ENCODE measurements around the gene ZFYVE26.

ZFYVE26 gene

GRCh38 chr14:67852926-67853604, 36.7 kb upstream of the ZFYVE26 start:
- in situ Hi-C loops (cut with HindIII; ENCODE audit: low sequenced_read_pairs): no loop called here
- TF ChIP-seq, protein P1, sequence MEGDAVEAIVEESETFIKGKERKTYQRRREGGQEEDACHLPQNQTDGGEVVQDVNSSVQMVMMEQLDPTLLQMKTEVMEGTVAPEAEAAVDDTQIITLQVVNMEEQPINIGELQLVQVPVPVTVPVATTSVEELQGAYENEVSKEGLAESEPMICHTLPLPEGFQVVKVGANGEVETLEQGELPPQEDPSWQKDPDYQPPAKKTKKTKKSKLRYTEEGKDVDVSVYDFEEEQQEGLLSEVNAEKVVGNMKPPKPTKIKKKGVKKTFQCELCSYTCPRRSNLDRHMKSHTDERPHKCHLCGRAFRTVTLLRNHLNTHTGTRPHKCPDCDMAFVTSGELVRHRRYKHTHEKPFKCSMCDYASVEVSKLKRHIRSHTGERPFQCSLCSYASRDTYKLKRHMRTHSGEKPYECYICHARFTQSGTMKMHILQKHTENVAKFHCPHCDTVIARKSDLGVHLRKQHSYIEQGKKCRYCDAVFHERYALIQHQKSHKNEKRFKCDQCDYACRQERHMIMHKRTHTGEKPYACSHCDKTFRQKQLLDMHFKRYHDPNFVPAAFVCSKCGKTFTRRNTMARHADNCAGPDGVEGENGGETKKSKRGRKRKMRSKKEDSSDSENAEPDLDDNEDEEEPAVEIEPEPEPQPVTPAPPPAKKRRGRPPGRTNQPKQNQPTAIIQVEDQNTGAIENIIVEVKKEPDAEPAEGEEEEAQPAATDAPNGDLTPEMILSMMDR (IDR thresholded peaks at IDR 0.05; ENCODE audit: low read depth, low read length, missing control alignments): no peak
- no peak for DNase-seq (ENCODE audit: low read depth)
- no peak overlapping the region for H3K4me3 ChIP-seq (ENCODE audit: low read depth, low read length)

- TF ChIP-seq, protein P1 (IDR thresholded peaks at IDR 0.05; ENCODE audit: low read depth, low read length, missing control alignments): no peak
- no peak overlapping the region for H3K4me3 ChIP-seq (ENCODE audit: low read depth, low read length)
- in situ Hi-C loops (cut with HindIII; ENCODE audit: low sequenced_read_pairs): no loop called here
- no peak for DNase-seq (ENCODE audit: low read depth)
These were observed 35.5 kb upstream of the ZFYVE26 start for GRCh38 chr14:67851785-67852410.

GRCh38 chr14:67850066-67850830, 33.9 kb upstream of the ZFYVE26 start:
- no peak overlapping the region for H3K4me3 ChIP-seq (ENCODE audit: low read depth, low read length)
- TF ChIP-seq, protein P1 (IDR thresholded peaks at IDR 0.05; ENCODE audit: low read depth, low read length, missing control alignments): no peak
- no peak for DNase-seq (ENCODE audit: low read depth)
- in situ Hi-C loops (cut with HindIII; ENCODE audit: low sequenced_read_pairs): no loop called here

GRCh38 chr14:67846029-67846610, 29.7 kb upstream of the ZFYVE26 start:
- in situ Hi-C loops (cut with HindIII; ENCODE audit: low sequenced_read_pairs): no loop called here
- no peak for DNase-seq (ENCODE audit: low read depth)
- TF ChIP-seq, protein P1 (IDR thresholded peaks at IDR 0.05; ENCODE audit: low read depth, low read length, missing control alignments): no peak
- H3K4me3 ChIP-seq (ENCODE audit: low read depth, low read length): no peak overlapping the region

DNA sequence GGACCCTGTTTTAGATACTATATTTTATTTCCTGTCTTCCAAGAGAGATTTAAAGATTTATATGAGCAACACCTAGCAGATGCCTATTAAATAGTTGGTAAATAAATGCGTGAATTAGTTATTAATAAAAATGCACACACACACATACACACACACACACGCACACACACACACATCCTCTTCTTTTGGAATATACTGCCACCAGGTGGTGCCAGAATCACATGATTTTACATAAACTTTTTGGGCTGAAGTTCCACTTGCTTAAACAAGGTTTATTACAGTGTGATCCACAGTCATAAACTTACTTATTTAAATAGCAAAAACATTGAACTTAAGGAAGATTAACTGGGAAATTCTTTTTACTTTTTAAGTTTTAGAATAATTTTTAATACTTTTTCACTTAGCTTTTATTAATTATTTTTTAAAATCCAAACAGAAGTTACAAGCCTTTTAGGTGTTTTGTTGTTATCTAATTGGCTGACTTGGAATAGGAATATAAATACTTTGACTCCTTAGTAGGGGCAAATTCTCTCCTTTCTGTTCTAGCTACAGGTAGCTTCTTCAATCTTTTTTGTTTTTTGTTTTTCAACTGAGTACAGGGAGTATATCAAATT, 20.7 kb upstream of the ZFYVE26 start:
- H3K4me3 ChIP-seq (ENCODE audit: low read depth, low read length): no peak overlapping the region
- peak; percentile 82 for DNase-seq (ENCODE audit: low read depth)
- TF ChIP-seq, protein P1 (IDR thresholded peaks at IDR 0.05; ENCODE audit: low read depth, low read length, missing control alignments): peak; percentile 64
- in situ Hi-C loops (cut with HindIII; ENCODE audit: low sequenced_read_pairs): no loop called here

DNA sequence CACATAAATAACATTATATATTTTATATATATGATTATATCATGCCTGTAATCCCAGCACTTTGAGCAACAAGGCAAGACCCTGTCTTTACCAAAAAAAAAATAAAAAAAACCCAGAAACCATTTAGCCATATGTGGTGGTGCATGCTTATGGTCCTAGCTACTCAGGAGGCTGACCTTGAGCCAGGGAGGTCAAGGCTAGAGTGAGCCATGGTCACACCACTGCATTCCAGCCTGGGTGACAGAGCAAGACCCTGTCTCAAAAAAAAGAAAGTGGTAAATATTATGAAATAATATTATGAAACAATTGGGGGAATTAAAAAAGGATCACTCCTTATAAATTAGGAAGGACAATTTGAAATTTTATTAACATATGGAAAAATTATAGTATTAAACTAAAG, 19.2 kb upstream of the ZFYVE26 start:
- in situ Hi-C loops (cut with HindIII; ENCODE audit: low sequenced_read_pairs): no loop called here
- H3K4me3 ChIP-seq (ENCODE audit: low read depth, low read length): no peak overlapping the region
- TF ChIP-seq, protein P1 (IDR thresholded peaks at IDR 0.05; ENCODE audit: low read depth, low read length, missing control alignments): no peak
- DNase-seq (ENCODE audit: low read depth): no peak
